H9 (cell line): ENCODE results near the gene MACROH2A1. TPM values are rescaled to one million over a fixed set of nuclear protein-coding genes. Genes with fewer than 3 reads are reported as not detected.

ENCODE experiments used
- DNase-seq: peaks from one replicate; pipeline ENCODE4 v3.0.0-alpha.2; 2017
- H2AFZ ChIP-seq: one replicate; pipeline ENCODE4 v1.6.1; 2013; ENCODE audit warnings: mild to moderate bottlenecking, low read length, control low read depth, moderate library complexity
- H2AK5ac ChIP-seq: 2 replicates; pipeline ENCODE4 v1.6.1; 2013; ENCODE audit warnings: low read length, control low read depth, mixed read lengths; ENCODE audit not compliant: insufficient read length
- H2BK120ac ChIP-seq: one replicate; pipeline ENCODE4 v1.6.1; 2013; ENCODE audit warnings: low read depth, mild to moderate bottlenecking, low read length, control low read depth, inconsistent platforms; ENCODE audit not compliant: poor library complexity, severe bottlenecking
- H2BK12ac ChIP-seq: 2 replicates; pipeline ENCODE4 v1.6.1; 2013; ENCODE audit warnings: low read length, control low read depth, mixed read lengths, low read depth; ENCODE audit not compliant: insufficient read length
- H2BK15ac ChIP-seq: 2 replicates; pipeline ENCODE4 v1.6.1; 2013; ENCODE audit warnings: low read depth, low read length, control low read depth
- H2BK20ac ChIP-seq: one replicate; pipeline ENCODE4 v1.6.1; 2013; ENCODE audit warnings: low read depth, mild to moderate bottlenecking, low read length, control low read depth, inconsistent platforms; ENCODE audit not compliant: poor library complexity, severe bottlenecking
- H2BK5ac ChIP-seq: 2 replicates; pipeline ENCODE4 v1.6.1; 2013; ENCODE audit warnings: low read length, control low read depth, mixed read lengths; ENCODE audit not compliant: insufficient read length
- H3K14ac ChIP-seq: 2 replicates; pipeline ENCODE4 v1.6.1; 2013; ENCODE audit warnings: low read length, control low read depth; ENCODE audit not compliant: insufficient read depth
- H3K18ac ChIP-seq: 2 replicates; pipeline ENCODE4 v1.6.1; 2013; ENCODE audit warnings: low read depth, mild to moderate bottlenecking, mixed read lengths, low read length, control low read depth; ENCODE audit not compliant: insufficient read length
- H3K23ac ChIP-seq: 2 replicates; pipeline ENCODE4 v1.6.1; 2013; ENCODE audit warnings: low read length, control low read depth, mixed read lengths, low read depth; ENCODE audit not compliant: insufficient read length
- H3K23me2 ChIP-seq: 2 replicates; pipeline ENCODE4 v1.6.1; 2013; ENCODE audit warnings: low read depth, mild to moderate bottlenecking, mixed read lengths, low read length, control low read depth; ENCODE audit not compliant: insufficient read length, poor library complexity, severe bottlenecking
- H3K27ac ChIP-seq: 2 replicates; pipeline ENCODE4 v1.5.1; 2013; ENCODE audit warnings: low read length, control low read depth, mixed read lengths, low read depth; ENCODE audit not compliant: insufficient read length
- H3K27me3 ChIP-seq: 2 replicates; pipeline ENCODE4 v1.6.1; 2013; ENCODE audit warnings: low read length, control low read depth, inconsistent platforms; ENCODE audit not compliant: insufficient read depth
- H3K4ac ChIP-seq: 2 replicates; pipeline ENCODE4 v1.6.1; 2013; ENCODE audit warnings: low read depth, mild to moderate bottlenecking, control low read depth, inconsistent platforms, low read length, moderate library complexity
- H3K4me1 ChIP-seq: 2 replicates; pipeline ENCODE4 v1.6.1; 2013; ENCODE audit warnings: low read length, control low read depth, inconsistent platforms; ENCODE audit not compliant: insufficient read depth
- H3K4me2 ChIP-seq: 2 replicates; pipeline ENCODE4 v1.6.1; 2013; ENCODE audit warnings: low read length, control low read depth, mixed read lengths; ENCODE audit not compliant: insufficient read length, insufficient read depth
- H3K56ac ChIP-seq: 2 replicates; pipeline ENCODE4 v1.6.1; 2013; ENCODE audit warnings: low read depth, mild to moderate bottlenecking, mixed read lengths, low read length, control low read depth; ENCODE audit not compliant: insufficient read length
- H3K79me1 ChIP-seq: 2 replicates; pipeline ENCODE4 v1.6.1; 2013; ENCODE audit warnings: low read depth, mild to moderate bottlenecking, moderate library complexity, low read length, control low read depth, inconsistent platforms; ENCODE audit not compliant: insufficient read depth, poor library complexity, severe bottlenecking
- H3K79me2 ChIP-seq: 2 replicates; pipeline ENCODE4 v1.6.1; 2013; ENCODE audit warnings: low read length, control low read depth, inconsistent platforms; ENCODE audit not compliant: insufficient read depth
- H3K9ac ChIP-seq: 2 replicates; pipeline ENCODE4 v1.6.1; 2013; ENCODE audit warnings: low read length, control low read depth, mixed read lengths; ENCODE audit not compliant: insufficient read length; ENCODE audit errors: extremely low read depth
- H3K9me3 ChIP-seq: one replicate; pipeline ENCODE4 v1.6.1; 2013; ENCODE audit warnings: low read depth, low read length, inconsistent platforms; ENCODE audit not compliant: control insufficient read depth
- H3T11ph ChIP-seq: one replicate; pipeline ENCODE4 v1.6.1; 2013; ENCODE audit warnings: mild to moderate bottlenecking, low read length, control low read depth, inconsistent platforms
- H4K20me1 ChIP-seq: one replicate; pipeline ENCODE4 v1.6.1; 2013; ENCODE audit not compliant: control insufficient read depth, insufficient read length, insufficient read depth
- H4K5ac ChIP-seq: 2 replicates; pipeline ENCODE4 v1.6.1; 2013; ENCODE audit warnings: low read depth, mild to moderate bottlenecking, mixed read lengths, low read length, control low read depth; ENCODE audit not compliant: insufficient read length
- H4K8ac ChIP-seq: replicated peaks from 2 replicates; pipeline ENCODE4 v1.6.1; 2013; ENCODE audit warnings: low read length, control low read depth, mixed read lengths, low read depth; ENCODE audit not compliant: insufficient read length
- H4K91ac ChIP-seq: 2 replicates; pipeline ENCODE4 v1.6.1; 2013; ENCODE audit warnings: low read depth, mild to moderate bottlenecking, moderate library complexity, mixed read lengths, low read length, control low read depth; ENCODE audit not compliant: insufficient read length
- H3K27ac Mint-ChIP-seq, 3 experiments: 2 replicates in 2 of 3; 3 replicates in 1 of 3; pipeline ENCODE4 v1.8.0; 2020 to 2021; ENCODE audit warnings: mixed read lengths in 3 of 3, mild to moderate bottlenecking in 1 of 3, moderate library complexity in 1 of 3
- H3K27me3 Mint-ChIP-seq: 2 replicates; pipeline ENCODE4 v1.8.0; 2021; ENCODE audit warnings: low read depth, mild to moderate bottlenecking, moderate library complexity, mixed read lengths
- H3K36me3 Mint-ChIP-seq, 3 experiments: 2 replicates in 2 of 3; 3 replicates in 1 of 3; pipeline ENCODE4 v1.8.0; 2020 to 2021; ENCODE audit warnings: low read depth in 3 of 3, mixed read lengths in 3 of 3; ENCODE audit not compliant: insufficient read depth in 1 of 3
- H3K4me1 Mint-ChIP-seq, 2 experiments: 2 replicates each; pipeline ENCODE4 v1.8.0; 2020; ENCODE audit warnings: mixed read lengths in 2 of 2
- H3K4me3 Mint-ChIP-seq, 2 experiments: 2 replicates in 1 of 2; 3 replicates in 1 of 2; pipeline ENCODE4 v1.8.0; 2020 to 2021; ENCODE audit warnings: mild to moderate bottlenecking in 2 of 2, mixed read lengths in 2 of 2, moderate library complexity in 1 of 2
- H3K9me3 Mint-ChIP-seq, 2 experiments: 2 replicates in 1 of 2; 3 replicates in 1 of 2; pipeline ENCODE4 v1.8.0; 2020; ENCODE audit warnings: mild to moderate bottlenecking in 2 of 2, mixed read lengths in 2 of 2, moderate library complexity in 1 of 2
- WGBS: extraction: QIAGEN DNeasy Blood & Tissue Kit; methylation state at CpG from one replicate; pipeline ENCODE4 v1.1.7; 2013; ENCODE audit warnings: missing lambda C conversion rate, low lambda C conversion rate, mixed read lengths; ENCODE audit not compliant: insufficient read length; ENCODE audit errors: extremely low coverage; 5-methylcytosine and 5-hydroxymethylcytosine counted together
- total RNA-seq: library from RNA; stranded (reverse); gene quantifications from 2 replicates; pipeline ENCODE4 v1.2.1, GENCODE V29; 2021
- TF ChIP-seq, protein P1 (sequence below): fragments of 200-600 bp; sonication (generic); conservative IDR thresholded peaks from 3 replicates; pipeline ENCODE4 v1.8.0; 2021; ENCODE audit warnings: antibody characterized with exemption, mild to moderate bottlenecking

The MACROH2A1 gene
- total RNA-seq, 1 experiment from 2014 or later: 111 TPM

- peaks cover 39% of the 10 kb centered on the region for H3K27me3 Mint-ChIP-seq
These were observed 4.9 kb downstream of the MACROH2A1 start for GRCh38 chr5:135394095-135394494.

More at GRCh38 chr5:135394095-135394494, 4.9 kb downstream of the MACROH2A1 start:
- Histone ChIP-seq H3K56ac (no peak overlapping the region), H2BK5ac (no peak overlapping the region), H2BK20ac (no peak overlapping the region), H4K91ac (no peak overlapping the region), H3K27me3 (no peaks in the 10 kb centered on the region; the same call in 1 of the 2 replicates), H3K79me2 (peaks cover 16% of the 10 kb centered on the region; the same call in 1 of the 2 replicates), H2BK12ac (no peak overlapping the region), H4K5ac (no peak overlapping the region), H3K9me3 (no peaks in the 10 kb centered on the region), H4K20me1 (no peaks in the 10 kb centered on the region), H3K23ac (no peak overlapping the region), H2BK15ac (no peak overlapping the region), H3K18ac (no peak overlapping the region), H3K9ac (no peak overlapping the region), H2BK120ac (no peak overlapping the region), H3K14ac (no peak overlapping the region; the same call in 1 of the 2 replicates), H3K23me2 (peaks cover 3% of the 10 kb centered on the region), H3K79me1 (peaks cover 8% of the 10 kb centered on the region), H3K4me2 (no peak overlapping the region), H3K4ac (no peak overlapping the region), H2AK5ac (no peak overlapping the region), H4K8ac (no peak overlapping the region), H3T11ph (no peak overlapping the region), H3K27ac (no peak overlapping the region), H2AFZ (no peak overlapping the region), H3K4me1 (peaks cover 4% of the 10 kb centered on the region; the same call in 1 of the 2 replicates)
- no peak for DNase-seq
- Mint-ChIP-seq H3K9me3 (no peaks in the 10 kb centered on the region), H3K27ac (no peak overlapping the region), H3K36me3 (peaks cover 2 to 21% (median 3%) of the 10 kb centered on the region in 3 experiments; a peak in 3 of 7 replicates), H3K4me3 (no peak overlapping the region), H3K4me1 (peaks cover 19 to 35% of the 10 kb centered on the region in 2 experiments)
- TF ChIP-seq, protein P1, sequence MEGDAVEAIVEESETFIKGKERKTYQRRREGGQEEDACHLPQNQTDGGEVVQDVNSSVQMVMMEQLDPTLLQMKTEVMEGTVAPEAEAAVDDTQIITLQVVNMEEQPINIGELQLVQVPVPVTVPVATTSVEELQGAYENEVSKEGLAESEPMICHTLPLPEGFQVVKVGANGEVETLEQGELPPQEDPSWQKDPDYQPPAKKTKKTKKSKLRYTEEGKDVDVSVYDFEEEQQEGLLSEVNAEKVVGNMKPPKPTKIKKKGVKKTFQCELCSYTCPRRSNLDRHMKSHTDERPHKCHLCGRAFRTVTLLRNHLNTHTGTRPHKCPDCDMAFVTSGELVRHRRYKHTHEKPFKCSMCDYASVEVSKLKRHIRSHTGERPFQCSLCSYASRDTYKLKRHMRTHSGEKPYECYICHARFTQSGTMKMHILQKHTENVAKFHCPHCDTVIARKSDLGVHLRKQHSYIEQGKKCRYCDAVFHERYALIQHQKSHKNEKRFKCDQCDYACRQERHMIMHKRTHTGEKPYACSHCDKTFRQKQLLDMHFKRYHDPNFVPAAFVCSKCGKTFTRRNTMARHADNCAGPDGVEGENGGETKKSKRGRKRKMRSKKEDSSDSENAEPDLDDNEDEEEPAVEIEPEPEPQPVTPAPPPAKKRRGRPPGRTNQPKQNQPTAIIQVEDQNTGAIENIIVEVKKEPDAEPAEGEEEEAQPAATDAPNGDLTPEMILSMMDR: no peak
- no CpG with 5 or more reads among the region's 1 CpG for WGBS
